Liver (tissue), 3 donors: ENCODE results near the gene OGFR.

ENCODE experiments used
- GABPA ChIP-seq, 2 donors: IDR thresholded peaks in 1 of 2; conservative IDR thresholded peaks in 1 of 2; 2 replicates each; pipeline ENCODE4 v1.6.1; 2016; ENCODE audit warnings: antibody characterized with exemption in 2 of 2, mild to moderate bottlenecking in 1 of 2, moderate library complexity in 1 of 2
- JUND ChIP-seq, 2 donors: IDR thresholded peaks; 2 replicates each; pipeline ENCODE4 v1.6.1; 2016; ENCODE audit warnings: antibody characterized with exemption in 2 of 2
- NR2F2 ChIP-seq: IDR thresholded peaks from 2 replicates; pipeline ENCODE4 v1.6.1; 2016; ENCODE audit warnings: antibody characterized with exemption
- RAD21 ChIP-seq, 2 donors: IDR thresholded peaks; 2 replicates each; pipeline ENCODE4 v1.6.1; 2016; ENCODE audit warnings: antibody characterized with exemption in 2 of 2, mild to moderate bottlenecking in 2 of 2
- RXRA ChIP-seq, 2 donors: IDR thresholded peaks; 2 replicates each; pipeline ENCODE4 v1.6.1; 2017 to 2018; ENCODE audit warnings: antibody characterized with exemption in 2 of 2, mild to moderate bottlenecking in 1 of 2
- SP1 ChIP-seq: IDR thresholded peaks from 2 replicates; pipeline ENCODE4 v1.6.1; 2018; ENCODE audit warnings: antibody characterized with exemption, mild to moderate bottlenecking
- TAF1 ChIP-seq: conservative IDR thresholded peaks from 2 replicates; pipeline ENCODE4 v1.6.1; 2016; ENCODE audit warnings: antibody characterized with exemption, mild to moderate bottlenecking
- YY1 ChIP-seq: IDR thresholded peaks from 2 replicates; pipeline ENCODE4 v1.6.1; 2016; ENCODE audit warnings: antibody characterized with exemption, mild to moderate bottlenecking
- TF ChIP-seq, protein P1 (sequence below): fragments of 150-350 bp; IDR thresholded peaks from 2 replicates; pipeline ENCODE4 v1.5.1; 2017; ENCODE audit warnings: improper control_type of control experiment, low read depth, low read length; ENCODE audit not compliant: missing input control
- TF ChIP-seq, protein P2 (sequence below): IDR thresholded peaks from 2 replicates; pipeline ENCODE4 v1.6.1; 2016; ENCODE audit warnings: antibody characterized with exemption
- TF ChIP-seq, protein P3 (sequence below): IDR thresholded peaks from 2 replicates; pipeline ENCODE4 v1.6.1; 2016; ENCODE audit warnings: antibody characterized with exemption
- TF ChIP-seq, protein P4 (sequence below): IDR thresholded peaks from 2 replicates; pipeline ENCODE4 v1.6.1; 2016; ENCODE audit warnings: antibody characterized with exemption, mild to moderate bottlenecking
- donor health status: healthy.
- donor health status: healthy.

DNA sequence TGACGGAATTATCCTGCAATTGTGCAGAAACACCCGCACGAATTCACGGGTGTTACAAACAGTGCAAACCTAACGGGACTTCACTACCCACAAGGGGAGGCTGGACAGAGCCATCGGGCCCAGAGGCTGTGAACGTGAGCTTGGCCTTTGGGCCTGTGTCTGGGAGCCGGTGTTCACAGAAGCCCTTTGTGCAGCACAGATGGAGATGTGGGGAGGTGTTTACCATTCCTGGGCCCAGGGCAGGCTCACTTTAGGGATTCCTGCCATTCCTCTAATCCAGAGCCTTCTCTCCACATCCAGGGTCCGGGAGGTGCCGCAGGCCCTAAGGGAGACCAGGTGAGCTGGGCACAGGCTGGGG lies 27.2 kb downstream of the OGFR start:
- TF ChIP-seq, protein P1, sequence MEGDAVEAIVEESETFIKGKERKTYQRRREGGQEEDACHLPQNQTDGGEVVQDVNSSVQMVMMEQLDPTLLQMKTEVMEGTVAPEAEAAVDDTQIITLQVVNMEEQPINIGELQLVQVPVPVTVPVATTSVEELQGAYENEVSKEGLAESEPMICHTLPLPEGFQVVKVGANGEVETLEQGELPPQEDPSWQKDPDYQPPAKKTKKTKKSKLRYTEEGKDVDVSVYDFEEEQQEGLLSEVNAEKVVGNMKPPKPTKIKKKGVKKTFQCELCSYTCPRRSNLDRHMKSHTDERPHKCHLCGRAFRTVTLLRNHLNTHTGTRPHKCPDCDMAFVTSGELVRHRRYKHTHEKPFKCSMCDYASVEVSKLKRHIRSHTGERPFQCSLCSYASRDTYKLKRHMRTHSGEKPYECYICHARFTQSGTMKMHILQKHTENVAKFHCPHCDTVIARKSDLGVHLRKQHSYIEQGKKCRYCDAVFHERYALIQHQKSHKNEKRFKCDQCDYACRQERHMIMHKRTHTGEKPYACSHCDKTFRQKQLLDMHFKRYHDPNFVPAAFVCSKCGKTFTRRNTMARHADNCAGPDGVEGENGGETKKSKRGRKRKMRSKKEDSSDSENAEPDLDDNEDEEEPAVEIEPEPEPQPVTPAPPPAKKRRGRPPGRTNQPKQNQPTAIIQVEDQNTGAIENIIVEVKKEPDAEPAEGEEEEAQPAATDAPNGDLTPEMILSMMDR = no peak
- TF ChIP-seq YY1 (no peak), JUND (IDR thresholded peaks at IDR 0.05) (no peak), RXRA (IDR thresholded peaks at IDR 0.05) (no peak), RAD21 (IDR thresholded peaks at IDR 0.05) (no peak), SP1 (no peak), TAF1 (no peak), NR2F2 (no peak), GABPA (IDR thresholded peaks at IDR 0.05 in 1 of 2, conservative IDR thresholded peaks at IDR 0.05 in 1 of 2) (no peak)
- TF ChIP-seq, protein P2, sequence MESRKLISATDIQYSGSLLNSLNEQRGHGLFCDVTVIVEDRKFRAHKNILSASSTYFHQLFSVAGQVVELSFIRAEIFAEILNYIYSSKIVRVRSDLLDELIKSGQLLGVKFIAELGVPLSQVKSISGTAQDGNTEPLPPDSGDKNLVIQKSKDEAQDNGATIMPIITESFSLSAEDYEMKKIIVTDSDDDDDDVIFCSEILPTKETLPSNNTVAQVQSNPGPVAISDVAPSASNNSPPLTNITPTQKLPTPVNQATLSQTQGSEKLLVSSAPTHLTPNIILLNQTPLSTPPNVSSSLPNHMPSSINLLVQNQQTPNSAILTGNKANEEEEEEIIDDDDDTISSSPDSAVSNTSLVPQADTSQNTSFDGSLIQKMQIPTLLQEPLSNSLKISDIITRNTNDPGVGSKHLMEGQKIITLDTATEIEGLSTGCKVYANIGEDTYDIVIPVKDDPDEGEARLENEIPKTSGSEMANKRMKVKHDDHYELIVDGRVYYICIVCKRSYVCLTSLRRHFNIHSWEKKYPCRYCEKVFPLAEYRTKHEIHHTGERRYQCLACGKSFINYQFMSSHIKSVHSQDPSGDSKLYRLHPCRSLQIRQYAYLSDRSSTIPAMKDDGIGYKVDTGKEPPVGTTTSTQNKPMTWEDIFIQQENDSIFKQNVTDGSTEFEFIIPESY = no peak
- TF ChIP-seq, protein P3, sequence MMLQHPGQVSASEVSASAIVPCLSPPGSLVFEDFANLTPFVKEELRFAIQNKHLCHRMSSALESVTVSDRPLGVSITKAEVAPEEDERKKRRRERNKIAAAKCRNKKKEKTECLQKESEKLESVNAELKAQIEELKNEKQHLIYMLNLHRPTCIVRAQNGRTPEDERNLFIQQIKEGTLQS = no peak
- TF ChIP-seq, protein P4, sequence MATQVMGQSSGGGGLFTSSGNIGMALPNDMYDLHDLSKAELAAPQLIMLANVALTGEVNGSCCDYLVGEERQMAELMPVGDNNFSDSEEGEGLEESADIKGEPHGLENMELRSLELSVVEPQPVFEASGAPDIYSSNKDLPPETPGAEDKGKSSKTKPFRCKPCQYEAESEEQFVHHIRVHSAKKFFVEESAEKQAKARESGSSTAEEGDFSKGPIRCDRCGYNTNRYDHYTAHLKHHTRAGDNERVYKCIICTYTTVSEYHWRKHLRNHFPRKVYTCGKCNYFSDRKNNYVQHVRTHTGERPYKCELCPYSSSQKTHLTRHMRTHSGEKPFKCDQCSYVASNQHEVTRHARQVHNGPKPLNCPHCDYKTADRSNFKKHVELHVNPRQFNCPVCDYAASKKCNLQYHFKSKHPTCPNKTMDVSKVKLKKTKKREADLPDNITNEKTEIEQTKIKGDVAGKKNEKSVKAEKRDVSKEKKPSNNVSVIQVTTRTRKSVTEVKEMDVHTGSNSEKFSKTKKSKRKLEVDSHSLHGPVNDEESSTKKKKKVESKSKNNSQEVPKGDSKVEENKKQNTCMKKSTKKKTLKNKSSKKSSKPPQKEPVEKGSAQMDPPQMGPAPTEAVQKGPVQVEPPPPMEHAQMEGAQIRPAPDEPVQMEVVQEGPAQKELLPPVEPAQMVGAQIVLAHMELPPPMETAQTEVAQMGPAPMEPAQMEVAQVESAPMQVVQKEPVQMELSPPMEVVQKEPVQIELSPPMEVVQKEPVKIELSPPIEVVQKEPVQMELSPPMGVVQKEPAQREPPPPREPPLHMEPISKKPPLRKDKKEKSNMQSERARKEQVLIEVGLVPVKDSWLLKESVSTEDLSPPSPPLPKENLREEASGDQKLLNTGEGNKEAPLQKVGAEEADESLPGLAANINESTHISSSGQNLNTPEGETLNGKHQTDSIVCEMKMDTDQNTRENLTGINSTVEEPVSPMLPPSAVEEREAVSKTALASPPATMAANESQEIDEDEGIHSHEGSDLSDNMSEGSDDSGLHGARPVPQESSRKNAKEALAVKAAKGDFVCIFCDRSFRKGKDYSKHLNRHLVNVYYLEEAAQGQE = no peak
